ENCODE results near the gene RHOC.

DNA sequence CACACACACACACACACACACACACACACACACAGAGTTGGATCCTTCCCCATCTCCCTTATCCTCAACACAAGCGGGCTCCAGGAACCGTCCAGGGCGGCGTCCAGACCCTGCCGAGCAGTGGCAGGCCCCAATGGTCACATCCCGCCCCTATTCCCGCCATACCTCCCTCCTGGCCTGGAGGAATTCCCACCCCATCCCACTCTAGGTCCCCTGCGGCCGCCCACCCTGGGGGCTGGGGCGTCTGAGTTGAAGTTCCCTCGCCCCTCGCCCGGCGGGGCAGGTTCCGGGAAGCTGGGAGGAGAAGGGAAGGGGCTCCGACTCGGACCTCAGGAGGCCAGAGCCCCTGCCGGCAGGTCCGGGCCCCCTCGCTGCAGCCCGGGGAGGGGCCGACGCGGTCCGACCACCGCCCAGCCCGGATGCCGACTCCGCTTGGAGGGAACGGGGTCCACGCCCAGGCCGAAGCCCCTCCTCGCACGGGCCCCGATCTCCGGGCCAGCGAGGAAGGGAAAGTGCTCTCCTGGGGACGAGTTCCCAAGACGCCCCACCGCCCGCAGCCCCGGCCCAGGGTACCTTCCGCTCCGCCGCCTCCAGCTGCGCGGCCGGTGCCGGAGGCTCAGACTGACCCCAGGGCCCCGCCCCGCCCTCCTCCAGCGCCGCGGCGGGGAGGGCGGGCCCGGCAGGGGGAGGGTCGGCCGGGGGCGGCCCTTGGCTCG lies at the start of gene RHOC:
- TF ChIP-seq MYC (IDR thresholded peaks at IDR 0.05; ENCODE audit: low read depth, low read length) (no peak), CTCF (IDR thresholded peaks at IDR 0.05; ENCODE audit: low read depth, low read length) (no peak)

All from NB4 (cell line).